Stimulated activated naive CD4-positive, alpha-beta T cell treated with Interleukin-2 at 50 U/mL for 16 hours (primary cell): Measurements from ENCODE around the gene MUC6.
"Not testable (repeated sequence)": the region's sequence is repeated elsewhere in the genome, so short reads cannot be mapped to it uniquely, and the experiment has no call there.

Experiments used
- DNase-seq: peaks from one replicate; lab custom pipeline; 2025; lab: John Stamatoyannopoulos, UW

The MUC6 gene

GRCh38 chr11:1024597-1025409 lies 11.7 kb downstream of the MUC6 start:
- no peak for DNase-seq

- DNase-seq: no peak
These were observed 12.5 kb downstream of the MUC6 start for GRCh38 chr11:1023811-1024596.

- no peak for DNase-seq
These were observed 13.4 kb downstream of the MUC6 start for GRCh38 chr11:1022908-1023810.

- no peak for DNase-seq
These were observed 14.1 kb downstream of the MUC6 start for GRCh38 chr11:1022411-1022810.

- no peak for DNase-seq
These were observed 16.2 kb downstream of the MUC6 start for GRCh38 chr11:1020211-1020905.

- DNase-seq: no peak
These were observed 17.1 kb downstream of the MUC6 start for GRCh38 chr11:1019321-1019910.

- no peak for DNase-seq
These were observed 18.4 kb downstream of the MUC6 start for GRCh38 chr11:1018091-1018490.

GRCh38 chr11:1017269-1018005 lies 19.1 kb downstream of the MUC6 start:
- no peak for DNase-seq

GRCh38 chr11:1016610-1017126 lies 19.9 kb downstream of the MUC6 start:
- DNase-seq: not testable (repeated sequence)

- no peak for DNase-seq
These were observed 20.5 kb downstream of the MUC6 start for GRCh38 chr11:1015826-1016545.

- no peak for DNase-seq
These were observed 21.5 kb downstream of the MUC6 start for GRCh38 chr11:1015064-1015463.

GRCh38 chr11:1014276-1014675 lies 22.2 kb downstream of the MUC6 start:
- DNase-seq: no peak

GRCh38 chr11:1013631-1013935 lies 22.9 kb downstream of the MUC6 start:
- no peak for DNase-seq

GRCh38 chr11:1012740-1013630 lies 23.5 kb downstream of the MUC6 start:
- no peak for DNase-seq

- DNase-seq: no peak
These were observed 24.2 kb downstream of the MUC6 start for GRCh38 chr11:1012291-1012690.

GRCh38 chr11:1011320-1011698 lies 25.2 kb downstream of the MUC6 start:
- no peak for DNase-seq

- no peak for DNase-seq
These were observed 25.8 kb downstream of the MUC6 start for GRCh38 chr11:1010551-1011319.

GRCh38 chr11:1009991-1010390 lies 26.5 kb downstream of the MUC6 start:
- DNase-seq: no peak
